A549 (cell line): Measurements from ENCODE around the gene PPP1R1C. TPM values are rescaled to one million over a fixed set of nuclear protein-coding genes. Genes with fewer than 3 reads are reported as not detected.

ENCODE experiments used
- ATAC-seq, 2 experiments: fragments of 200-7000 bp in 1 of 2; fragments of >200 bp in 1 of 2; cut with Nextera tagmentation in 1 of 2; cut with Tn5 transposase in 1 of 2; 3 replicates each; pipeline versions ENCODE4 v1.8.0 to v1.9.1; 2018 to 2020; ENCODE audit warnings: mild to moderate bottlenecking in 1 of 2, moderate library complexity in 1 of 2
- CTCF ChIA-PET: fragments of 300-600 bp; sonication (Branson Sonifier 250); formaldehyde crosslinking; extraction: SDS; loops from one replicate; lab custom pipeline; 2021; ENCODE audit warnings: antibody characterized with exemption, inconsistent platforms; lab: Yijun Ruan, JAX
- POLR2A ChIA-PET: fragments of 350-600 bp; formaldehyde crosslinking; extraction: SDS; loops from one replicate; lab custom pipeline; 2021; ENCODE audit warnings: antibody characterized with exemption, inconsistent platforms; lab: Yijun Ruan, JAX
- DNase-seq, 2 experiments: peaks; one replicate each; pipeline versions ENCODE4 v3.0.0 to v3.0.0-alpha.2; 2011 to 2016; ENCODE audit warnings: low read depth in 1 of 2, low spot score in 1 of 2
- FAIRE-seq: peaks from 2 replicates; lab custom pipeline; 2011; peaks lifted over from hg19 to GRCh38; lab: Jason Lieb, UNC
- H3K27ac ChIP-seq, 2 experiments: fragments of >200 bp; sonication (Bioruptor Twin); formaldehyde crosslinking; 3 replicates each; pipeline ENCODE4 v1.5.1; 2016 to 2017
- H3K4me1 ChIP-seq: fragments of >200 bp; sonication (Bioruptor Twin); formaldehyde crosslinking; 3 replicates; pipeline ENCODE4 v1.6.1; 2016
- H3K4me2 ChIP-seq: fragments of >200 bp; sonication (Bioruptor Twin); formaldehyde crosslinking; 3 replicates; pipeline ENCODE4 v1.6.1; 2016
- H3K4me3 ChIP-seq: fragments of >200 bp; sonication (Bioruptor Twin); formaldehyde crosslinking; 3 replicates; pipeline ENCODE4 v1.5.1; 2016
- H3K9me3 ChIP-seq: fragments of >200 bp; sonication (Bioruptor Twin); formaldehyde crosslinking; 3 replicates; pipeline ENCODE4 v1.6.1; 2016
- BHLHE40 ChIP-seq: IDR thresholded peaks from 2 replicates; pipeline ENCODE4 v1.6.1; 2012; ENCODE audit warnings: low read depth, low read length, inconsistent platforms
- CBX8 ChIP-seq: fragments of 200-600 bp; sonication (generic); IDR thresholded peaks from 2 replicates; pipeline ENCODE4 v1.6.1; 2016
- CEBPB ChIP-seq, 2 experiments: fragments of >200 bp in 1 of 2; sonication (Bioruptor Twin) in 1 of 2; formaldehyde crosslinking in 1 of 2; IDR thresholded peaks; 2 replicates each; pipeline ENCODE4 v1.6.1; 2012 to 2016
- CHD4 ChIP-seq: fragments of 200-600 bp; sonication (generic); IDR thresholded peaks from 2 replicates; pipeline ENCODE4 v1.6.1; 2016; ENCODE audit warnings: antibody characterized with exemption, mild to moderate bottlenecking, borderline replicate concordance
- EP300 ChIP-seq, 2 experiments: fragments of >200 bp; sonication (Bioruptor Twin); formaldehyde crosslinking; IDR thresholded peaks; 2 replicates in 1 of 2; 3 replicates in 1 of 2; pipeline ENCODE4 v1.6.1; 2016 to 2017
- HEYL ChIP-seq: fragments of 250-450 bp; sonication (Bioruptor Pico); IDR thresholded peaks from 2 replicates; pipeline ENCODE4 v1.8.0; 2021; ENCODE audit warnings: mild to moderate bottlenecking, moderate library complexity
- HOXA7 ChIP-seq: fragments of 250-450 bp; sonication (Bioruptor Pico); IDR thresholded peaks from 2 replicates; pipeline ENCODE4 v1.5.0; 2020; ENCODE audit warnings: mild to moderate bottlenecking, moderate library complexity
- HOXB13 ChIP-seq: fragments of 250-450 bp; sonication (Bioruptor Pico); IDR thresholded peaks from 2 replicates; pipeline ENCODE4 v1.5.0; 2020; ENCODE audit warnings: low read depth, mild to moderate bottlenecking, moderate library complexity
- HOXB5 ChIP-seq: fragments of 250-450 bp; sonication (Bioruptor Pico); IDR thresholded peaks from 2 replicates; pipeline ENCODE4 v1.5.0; 2020; ENCODE audit warnings: mild to moderate bottlenecking, moderate library complexity
- JUN ChIP-seq, 2 experiments: fragments of >200 bp; sonication (Bioruptor Twin); formaldehyde crosslinking; IDR thresholded peaks; 2 replicates in 1 of 2; 3 replicates in 1 of 2; pipeline ENCODE4 v1.6.1; 2016 to 2017
- JUNB ChIP-seq: fragments of >200 bp; sonication (Bioruptor Twin); formaldehyde crosslinking; IDR thresholded peaks from 2 replicates; pipeline ENCODE4 v1.6.1; 2016
- KDM5A ChIP-seq: fragments of 200-600 bp; sonication (generic); IDR thresholded peaks from 2 replicates; pipeline ENCODE4 v1.6.1; 2016; ENCODE audit warnings: antibody characterized with exemption, mild to moderate bottlenecking
- MAFK ChIP-seq: fragments of 450-650 bp; IDR thresholded peaks from 2 replicates; pipeline ENCODE4 v1.6.1; 2014; ENCODE audit not compliant: partially characterized antibody
- MAZ ChIP-seq: fragments of 150-350 bp; IDR thresholded peaks from 2 replicates; pipeline ENCODE4 v1.6.1; 2014; ENCODE audit warnings: antibody characterized with exemption, low read depth, low read length, borderline replicate concordance
- RCOR1 ChIP-seq: fragments of 150-350 bp; IDR thresholded peaks from 2 replicates; pipeline ENCODE4 v1.6.1; 2014; ENCODE audit warnings: antibody characterized with exemption, low read length, low read depth
- SMC3 ChIP-seq: fragments of >200 bp; sonication (Bioruptor Twin); formaldehyde crosslinking; IDR thresholded peaks from 3 replicates; pipeline ENCODE4 v1.6.1; 2018; ENCODE audit warnings: inconsistent platforms
- TP53 ChIP-seq: fragments of 250-450 bp; sonication (Bioruptor Pico); IDR thresholded peaks from 2 replicates; pipeline ENCODE4 v1.5.0; 2021; ENCODE audit warnings: mild to moderate bottlenecking, moderate library complexity
- ZFP36 ChIP-seq: fragments of 450-650 bp; IDR thresholded peaks from 2 replicates; pipeline ENCODE4 v1.6.1; 2014; ENCODE audit warnings: borderline replicate concordance; ENCODE audit not compliant: partially characterized antibody
- WGBS: methylation state at CpG from one replicate; pipeline ENCODE4 v1.1.6; 2017; ENCODE audit errors: missing lambda C conversion rate; 5-methylcytosine and 5-hydroxymethylcytosine counted together
- polyA plus RNA-seq, 4 experiments: library from polyadenylated mRNA; depleted of rRNA in 3 of 4; stranded (reverse); fragments of >200 nt; fragmentation: RNase III in 1 of 4; extraction: RNeasy Plus Mini Kit Qiagen cat#74134 plus additional on column Dnase treatment in 1 of 4; gene quantifications; 2 replicates in 3 of 4; 3 replicates in 1 of 4; pipeline ENCODE4 v1.2.3, GENCODE V29; 2011 to 2017
- TF ChIP-seq, protein P1 (sequence below): IDR thresholded peaks from 2 replicates; pipeline ENCODE4 v1.6.1; 2012
- TF ChIP-seq, protein P2 (sequence below): IDR thresholded peaks from 2 replicates; pipeline ENCODE4 v1.6.1; 2012; ENCODE audit warnings: low read depth, borderline replicate concordance
- TF ChIP-seq, protein P3 (sequence below): IDR thresholded peaks from 2 replicates; pipeline ENCODE4 v1.6.1; 2012
- TF ChIP-seq, protein P4 (sequence below): fragments of 250-450 bp; sonication (Bioruptor Pico); IDR thresholded peaks from 2 replicates; pipeline ENCODE4 v1.5.0; 2021; ENCODE audit warnings: mild to moderate bottlenecking, moderate library complexity, borderline replicate concordance

The PPP1R1C gene
- polyA plus RNA-seq, 2 of the 4 experiments (the other 2 are of a cell fraction) = 0.81 to 2.7 TPM

DNA sequence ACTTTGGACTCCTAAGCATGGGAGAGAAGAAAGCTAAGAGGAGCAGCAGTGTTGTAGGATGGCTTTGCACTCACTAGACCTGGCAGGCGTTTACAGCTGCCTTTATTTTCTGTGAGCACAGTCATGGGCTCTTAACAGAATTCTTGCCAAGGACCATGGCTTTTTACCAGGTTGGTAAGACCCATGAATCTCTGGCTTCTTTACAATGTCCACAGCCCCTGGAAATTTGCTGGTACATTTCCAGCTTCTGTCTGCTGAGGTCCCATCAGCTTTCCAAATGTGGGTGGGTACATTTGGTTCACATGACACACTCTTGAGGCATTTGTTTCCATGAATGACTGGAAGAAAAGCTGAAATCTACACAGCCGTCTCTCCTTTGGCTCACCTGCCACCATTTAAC, 162.7 kb downstream of the PPP1R1C start:
- 30% methylated on average over 2 of the region's 2 CpGs for WGBS
- Histone ChIP-seq H3K4me3 (no peak overlapping the region), H3K27ac (no peak overlapping the region), H3K9me3 (no peaks in the 10 kb centered on the region), H3K4me2 (no peak overlapping the region), H3K4me1 (no peaks in the 10 kb centered on the region)
- FAIRE-seq = no peak
- no peak for DNase-seq
- ChIA-PET CTCF (no interaction called here), POLR2A (no interaction called here)
- ATAC-seq = no peak
- no peak for TF ChIP-seq RCOR1
- no peak for TF ChIP-seq ZFP36
- no peak for TF ChIP-seq CEBPB (IDR thresholded peaks at IDR 0.05)
- TF ChIP-seq EP300 (IDR thresholded peaks at IDR 0.05) = no peak
- TF ChIP-seq CBX8 = no peak
- no peak for TF ChIP-seq KDM5A
- TF ChIP-seq, protein P1, sequence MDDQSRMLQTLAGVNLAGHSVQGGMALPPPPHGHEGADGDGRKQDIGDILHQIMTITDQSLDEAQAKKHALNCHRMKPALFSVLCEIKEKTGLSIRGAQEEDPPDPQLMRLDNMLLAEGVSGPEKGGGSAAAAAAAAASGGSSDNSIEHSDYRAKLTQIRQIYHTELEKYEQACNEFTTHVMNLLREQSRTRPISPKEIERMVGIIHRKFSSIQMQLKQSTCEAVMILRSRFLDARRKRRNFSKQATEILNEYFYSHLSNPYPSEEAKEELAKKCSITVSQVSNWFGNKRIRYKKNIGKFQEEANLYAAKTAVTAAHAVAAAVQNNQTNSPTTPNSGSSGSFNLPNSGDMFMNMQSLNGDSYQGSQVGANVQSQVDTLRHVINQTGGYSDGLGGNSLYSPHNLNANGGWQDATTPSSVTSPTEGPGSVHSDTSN = no peak
- no peak for TF ChIP-seq HEYL (CRISPR knock-in tag)

DNA sequence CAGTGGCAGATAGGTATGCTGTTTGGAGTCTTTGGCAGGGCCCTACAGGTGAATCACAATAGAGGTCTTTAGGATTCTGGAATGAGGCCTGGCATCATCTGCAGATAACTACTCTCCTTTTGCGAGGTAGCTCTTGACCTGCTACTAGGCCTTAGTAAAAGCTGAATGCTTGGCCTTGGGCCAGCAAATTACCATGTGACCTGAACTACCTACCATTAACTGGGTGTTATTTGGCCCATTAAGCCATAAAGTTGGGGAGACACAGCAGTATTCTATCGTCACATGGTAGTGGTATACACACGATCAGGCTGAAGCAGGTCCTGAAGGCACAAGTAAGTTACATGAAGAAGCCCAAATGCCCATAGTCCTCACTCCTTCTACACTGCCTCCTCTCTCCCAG, 178.2 kb downstream of the PPP1R1C start:
- ChIA-PET CTCF (no interaction called here), POLR2A (no interaction called here)
- Histone ChIP-seq H3K9me3 (no peaks in the 10 kb centered on the region), H3K27ac (no peak overlapping the region), H3K4me2 (no peak overlapping the region), H3K4me1 (no peaks in the 10 kb centered on the region), H3K4me3 (no peak overlapping the region)
- 53% methylated on average over 3 of the region's 3 CpGs for WGBS
- FAIRE-seq (no peak), DNase-seq (no peak), ATAC-seq (no peak)
- TF ChIP-seq, protein P2, sequence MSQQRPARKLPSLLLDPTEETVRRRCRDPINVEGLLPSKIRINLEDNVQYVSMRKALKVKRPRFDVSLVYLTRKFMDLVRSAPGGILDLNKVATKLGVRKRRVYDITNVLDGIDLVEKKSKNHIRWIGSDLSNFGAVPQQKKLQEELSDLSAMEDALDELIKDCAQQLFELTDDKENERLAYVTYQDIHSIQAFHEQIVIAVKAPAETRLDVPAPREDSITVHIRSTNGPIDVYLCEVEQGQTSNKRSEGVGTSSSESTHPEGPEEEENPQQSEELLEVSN = no peak
- no peak for TF ChIP-seq JUNB
- TF ChIP-seq MAZ = no peak
- TF ChIP-seq HOXB13 (CRISPR knock-in tag) = no peak
- TF ChIP-seq HOXA7 (CRISPR knock-in tag) = no peak
- TF ChIP-seq, protein P3, sequence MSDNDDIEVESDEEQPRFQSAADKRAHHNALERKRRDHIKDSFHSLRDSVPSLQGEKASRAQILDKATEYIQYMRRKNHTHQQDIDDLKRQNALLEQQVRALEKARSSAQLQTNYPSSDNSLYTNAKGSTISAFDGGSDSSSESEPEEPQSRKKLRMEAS = no peak
- TF ChIP-seq, protein P4, sequence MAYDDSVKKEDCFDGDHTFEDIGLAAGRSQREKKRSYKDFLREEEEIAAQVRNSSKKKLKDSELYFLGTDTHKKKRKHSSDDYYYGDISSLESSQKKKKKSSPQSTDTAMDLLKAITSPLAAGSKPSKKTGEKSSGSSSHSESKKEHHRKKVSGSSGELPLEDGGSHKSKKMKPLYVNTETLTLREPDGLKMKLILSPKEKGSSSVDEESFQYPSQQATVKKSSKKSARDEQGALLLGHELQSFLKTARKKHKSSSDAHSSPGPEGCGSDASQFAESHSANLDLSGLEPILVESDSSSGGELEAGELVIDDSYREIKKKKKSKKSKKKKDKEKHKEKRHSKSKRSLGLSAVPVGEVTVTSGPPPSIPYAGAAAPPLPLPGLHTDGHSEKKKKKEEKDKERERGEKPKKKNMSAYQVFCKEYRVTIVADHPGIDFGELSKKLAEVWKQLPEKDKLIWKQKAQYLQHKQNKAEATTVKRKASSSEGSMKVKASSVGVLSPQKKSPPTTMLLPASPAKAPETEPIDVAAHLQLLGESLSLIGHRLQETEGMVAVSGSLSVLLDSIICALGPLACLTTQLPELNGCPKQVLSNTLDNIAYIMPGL = no peak
- TF ChIP-seq, protein P1 = no peak
- TF ChIP-seq KDM5A = no peak
- no peak for TF ChIP-seq BHLHE40
- TF ChIP-seq RCOR1 = no peak
- TF ChIP-seq SMC3 = no peak
- TF ChIP-seq JUN (IDR thresholded peaks at IDR 0.05) = no peak
- no peak for TF ChIP-seq CHD4
- TF ChIP-seq TP53 (CRISPR knock-in tag) = no peak
- no peak for TF ChIP-seq MAFK
- TF ChIP-seq HOXB5 (CRISPR knock-in tag) = no peak
